Measurements from ENCODE around the gene RAF1. TPM values are rescaled to one million over a fixed set of nuclear protein-coding genes. Genes with fewer than 3 reads are reported as not detected.

Gene RAF1
- total and polyA plus RNA-seq, 2 of the 8 experiments (the other 6 are each of a cell fraction or from before 2014, with no cell fraction given) = 103 to 118 TPM

DNA sequence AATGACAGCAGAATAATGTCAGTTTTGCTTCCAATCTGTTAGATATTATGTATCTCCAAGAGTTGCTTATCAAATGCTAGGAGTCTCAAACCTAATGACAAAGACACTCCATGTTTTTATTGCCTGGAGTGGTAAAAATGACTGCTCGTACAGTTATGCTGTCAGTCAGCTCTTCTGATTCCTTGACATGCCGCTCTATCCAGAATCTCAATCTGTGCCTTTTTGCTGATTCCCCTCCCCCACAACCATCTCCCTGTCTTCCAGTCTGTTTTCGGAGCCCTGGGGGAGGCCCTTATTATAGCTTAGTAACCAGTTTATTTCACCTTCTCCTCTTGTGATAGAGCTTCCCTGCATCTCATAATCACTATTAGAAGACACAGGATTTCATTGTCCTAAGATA is 104.4 kb downstream of the RAF1 start (continued):
- TF ChIP-seq JUND (IDR thresholded peaks at IDR 0.05; ENCODE audit: low read length) = no peak
- no peak for TF ChIP-seq SRF (IDR thresholded peaks at IDR 0.05; ENCODE audit: low read depth, low read length)
- no peak for TF ChIP-seq KDM5A (IDR thresholded peaks at IDR 0.05; ENCODE audit: low read length)
- TF ChIP-seq SIRT6 (IDR thresholded peaks at IDR 0.05; ENCODE audit: low read length) = no peak
- TF ChIP-seq POLR2A (IDR thresholded peaks at IDR 0.05; ENCODE audit: control extremely low read depth in 1 of 2, low read depth in 2 of 2, low read length in 2 of 2) = no peak
